NCI-H1436 treated with DMSO at 0.1 percent for 48 hours (cell line): ENCODE results near the gene CAP2.

ENCODE experiments used
- DNase-seq: peaks from one replicate; lab custom pipeline; 2025; lab: John Stamatoyannopoulos, UW

Gene CAP2

DNA sequence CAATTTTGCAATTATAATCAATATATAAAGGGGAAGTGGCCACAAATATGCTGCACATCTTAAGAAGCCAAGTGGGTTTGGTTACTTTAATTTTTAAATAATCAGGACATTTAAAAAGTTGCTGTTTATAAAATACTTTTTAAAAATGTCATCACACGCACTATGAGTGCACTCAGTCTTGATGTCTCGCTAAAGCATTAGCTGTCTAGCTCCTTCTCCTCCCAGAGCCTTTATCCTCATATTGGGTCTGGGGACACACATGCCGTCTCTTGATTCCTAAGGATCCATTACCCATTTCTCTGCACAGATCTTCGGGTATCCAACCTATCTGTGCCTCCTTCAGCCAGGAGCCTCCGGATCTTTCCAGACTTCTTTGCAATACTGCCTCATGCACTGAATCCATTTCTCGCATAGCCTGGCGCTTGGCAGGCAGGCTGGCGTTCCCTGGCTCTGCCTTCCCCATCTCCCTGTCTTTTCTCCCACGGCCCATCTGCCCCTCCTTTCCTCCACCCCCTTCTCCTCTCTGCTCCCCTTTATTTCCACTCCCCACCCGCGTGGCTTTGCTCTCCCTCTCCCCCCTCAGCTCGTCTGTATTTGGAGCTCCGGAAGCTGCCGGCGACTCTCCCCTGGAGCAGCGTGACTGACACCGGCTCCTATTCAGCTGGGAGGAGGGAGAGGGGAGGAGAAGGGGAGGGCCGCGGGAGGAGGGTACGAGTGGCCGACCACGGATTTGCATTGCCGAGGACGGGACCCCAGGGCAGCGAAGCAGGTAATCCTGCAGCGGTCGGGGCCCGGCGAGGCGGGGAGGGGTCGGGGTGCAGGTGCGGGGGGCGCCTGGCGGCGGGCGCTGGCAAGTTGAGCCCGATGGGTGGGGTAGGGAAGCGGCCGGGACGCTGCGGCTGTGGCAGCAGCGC, at the start of gene CAP2:
Gene CAP2 (plus strand): TSS at position 618 of the 914 bp plus-strand sequence. CDS start 27,961 bp downstream, outside the sequence.
- no peak for DNase-seq

DNA sequence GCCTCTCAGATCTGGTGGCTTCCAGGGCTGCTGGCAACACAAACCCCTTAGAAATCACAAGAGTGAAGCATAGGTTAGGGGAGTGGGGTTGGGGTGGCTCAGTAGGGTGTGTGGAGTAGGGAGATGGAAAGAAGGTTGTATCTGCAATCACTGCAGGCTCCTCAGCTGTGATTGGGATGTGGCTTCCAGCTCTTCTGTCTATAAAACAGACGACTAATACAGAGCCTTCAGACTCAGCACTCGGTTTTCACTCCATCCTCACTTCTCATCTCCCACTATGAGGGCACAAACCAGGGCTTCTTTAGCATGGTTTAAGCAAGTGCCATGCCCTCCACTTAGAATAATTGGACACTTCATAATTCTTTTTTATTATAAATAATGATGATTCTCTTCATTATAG, 46.4 kb upstream of the CAP2 start:
- DNase-seq, result no peak

- DNase-seq, result no peak
These were observed 44.0 kb upstream of the CAP2 start for GRCh38 chr6:17349427-17349826.

- DNase-seq, result no peak
These were observed 41.1 kb upstream of the CAP2 start for GRCh38 chr6:17352302-17352701.

DNA sequence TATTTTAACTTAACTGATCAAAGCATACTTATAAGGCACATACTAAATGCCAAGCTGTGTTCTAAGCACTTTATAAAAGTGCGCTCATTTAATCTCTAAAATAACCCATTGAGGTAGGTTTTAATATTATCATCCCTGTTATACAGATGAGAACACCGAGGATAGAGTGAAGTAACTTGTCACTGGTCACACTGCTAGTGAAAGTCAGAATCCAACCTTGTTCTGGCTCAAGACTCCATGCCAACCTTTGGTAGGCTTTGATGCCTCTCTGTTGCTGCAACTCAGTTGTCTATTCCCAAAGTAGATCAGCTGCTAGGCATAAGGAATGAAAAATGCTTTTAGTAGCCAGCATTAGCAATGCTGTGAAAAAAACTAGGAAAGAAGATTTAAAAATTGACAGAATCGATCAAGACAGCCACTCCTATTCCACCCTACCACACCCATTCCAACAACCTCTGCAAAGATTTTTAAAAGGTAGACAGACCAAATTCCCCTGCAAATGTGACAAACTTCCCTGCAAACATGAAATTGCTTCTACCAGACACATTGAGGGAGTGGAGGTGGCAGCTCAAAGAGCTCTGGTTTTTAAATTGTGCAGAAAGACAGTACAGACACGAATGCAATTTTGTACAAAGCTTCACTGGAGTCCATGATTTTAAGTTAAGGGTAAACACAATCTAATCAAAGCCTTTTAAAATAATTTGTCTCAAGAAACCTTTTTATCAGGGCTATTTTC, 39.8 kb upstream of the CAP2 start:
- no peak for DNase-seq

GRCh38 chr6:17354700-17355403, 38.5 kb upstream of the CAP2 start:
- no peak for DNase-seq

- DNase-seq, result no peak
These were observed 38.0 kb upstream of the CAP2 start for GRCh38 chr6:17355404-17355774.

- no peak for DNase-seq
These were observed 34.9 kb upstream of the CAP2 start for GRCh38 chr6:17358515-17358914.

- DNase-seq, result no peak
These were observed 32.8 kb upstream of the CAP2 start for GRCh38 chr6:17360564-17360963.

DNA sequence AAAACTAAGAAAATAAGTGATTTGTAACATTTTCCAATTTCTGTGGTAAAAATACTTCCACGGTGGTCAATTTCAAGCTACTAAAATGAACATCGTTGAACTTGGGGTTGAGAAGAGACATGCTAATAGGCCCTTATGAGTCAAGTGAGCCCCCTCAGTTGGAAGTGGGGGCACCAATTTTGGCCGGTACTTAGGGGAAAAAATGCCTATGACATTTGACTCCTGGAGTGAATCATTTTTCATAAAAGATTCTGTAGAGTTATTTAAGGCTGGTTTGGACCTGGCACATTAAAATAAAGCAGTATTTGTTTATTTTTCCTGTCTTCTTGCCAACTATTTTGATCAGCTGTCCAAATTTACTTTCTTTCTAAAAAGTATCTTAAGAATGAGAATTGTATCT, 32.4 kb upstream of the CAP2 start:
- no peak for DNase-seq

DNA sequence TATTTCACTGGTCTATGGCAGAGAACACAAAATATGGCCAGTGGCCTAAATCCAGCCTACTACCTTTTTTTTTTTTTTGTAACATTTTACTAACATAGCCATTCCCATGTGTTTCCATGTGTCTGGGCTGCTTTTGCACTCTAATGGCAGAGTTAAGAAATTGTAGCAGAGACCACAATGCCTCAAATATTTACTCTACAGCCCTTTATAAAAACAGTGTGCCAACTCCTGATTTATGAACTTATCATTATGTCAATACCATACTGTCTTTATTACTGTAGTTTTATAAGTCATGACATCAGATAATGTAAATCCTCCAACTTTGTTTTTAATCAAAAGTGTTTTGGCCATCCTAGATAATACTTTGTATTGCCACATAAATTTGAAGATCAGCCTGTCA, 27.4 kb upstream of the CAP2 start:
- DNase-seq, result no peak

- DNase-seq, result no peak
These were observed 25.5 kb upstream of the CAP2 start for GRCh38 chr6:17367868-17368267.

- DNase-seq, result no peak
These were observed 11.8 kb upstream of the CAP2 start for GRCh38 chr6:17381424-17382147.

DNA sequence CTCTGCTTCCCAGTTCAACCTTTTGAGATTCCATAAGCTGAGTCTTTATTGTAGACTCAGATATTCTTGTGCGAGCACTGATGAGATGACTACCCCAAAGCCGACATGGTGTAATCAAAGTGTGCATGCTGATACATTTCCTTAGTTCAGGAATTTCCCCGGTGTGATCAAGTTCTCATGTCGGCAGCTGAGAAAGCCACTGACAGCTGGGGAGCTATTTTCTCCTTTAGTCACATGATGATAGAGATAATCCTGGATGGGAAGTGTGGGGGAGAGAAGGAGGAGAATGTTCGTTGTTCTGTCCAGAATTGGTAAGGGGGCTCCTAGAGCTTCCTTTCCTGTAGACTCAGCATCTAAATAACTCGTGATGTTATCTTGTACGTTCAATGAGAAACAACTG, 7.7 kb upstream of the CAP2 start:
- no peak for DNase-seq

GRCh38 chr6:17388365-17388764, 5.0 kb upstream of the CAP2 start:
- no peak for DNase-seq

DNA sequence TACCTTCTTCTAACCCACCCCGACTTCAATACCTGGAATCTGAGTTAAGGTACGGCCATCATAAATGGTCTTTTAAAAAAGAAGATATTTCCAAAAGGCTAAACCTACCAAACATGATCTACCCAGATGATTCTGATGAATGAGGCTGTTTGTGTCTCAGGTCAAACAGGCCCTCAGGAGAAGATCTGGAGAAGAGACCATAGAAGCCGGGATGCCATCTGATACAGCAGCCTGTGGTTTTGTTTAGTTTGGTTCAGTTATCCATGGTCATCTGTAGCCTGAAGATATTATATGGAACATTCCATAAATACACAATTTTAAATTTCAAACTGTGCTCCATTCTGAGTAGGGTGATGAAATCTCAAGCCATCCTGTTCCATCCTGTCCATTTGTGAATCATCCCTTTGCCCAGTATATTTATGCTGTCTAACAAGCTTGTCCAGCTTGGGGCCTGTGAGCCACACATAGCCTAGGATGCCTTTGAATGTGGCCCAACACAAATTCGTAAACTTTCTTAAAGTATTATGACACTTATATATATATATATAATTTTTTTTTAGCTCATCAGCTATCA, 4.0 kb upstream of the CAP2 start:
- DNase-seq, result no peak

GRCh38 chr6:17390276-17390675, 3.1 kb upstream of the CAP2 start:
- no peak for DNase-seq

- no peak for DNase-seq
These were observed 1.4 kb upstream of the CAP2 start for GRCh38 chr6:17391976-17392375.

GRCh38 chr6:17393892-17394631, 667 bp downstream of the CAP2 start:
- no peak for DNase-seq

- no peak for DNase-seq
These were observed 1.7 kb downstream of the CAP2 start for GRCh38 chr6:17395112-17395511.

- DNase-seq, result no peak
These were observed 2.9 kb downstream of the CAP2 start for GRCh38 chr6:17396256-17396655.
